HUES64 (cell line): ENCODE measurements around the gene GRK1.

ENCODE experiments used
- H3K27ac ChIP-seq: 2 replicates; pipeline ENCODE4 v1.7.0; 2013; ENCODE audit warnings: low read depth, low read length, inconsistent platforms
- H3K27me3 ChIP-seq: 2 replicates; pipeline ENCODE4 v1.6.1; 2013; ENCODE audit warnings: mild to moderate bottlenecking, low read length; ENCODE audit not compliant: insufficient read depth
- H3K36me3 ChIP-seq: 2 replicates; pipeline ENCODE4 v1.6.1; 2013; ENCODE audit warnings: mild to moderate bottlenecking, low read length; ENCODE audit not compliant: insufficient read depth
- H3K4me1 ChIP-seq: 2 replicates; pipeline ENCODE4 v1.6.1; 2013; ENCODE audit warnings: mild to moderate bottlenecking, low read length, moderate library complexity; ENCODE audit not compliant: insufficient read depth
- H3K4me3 ChIP-seq: 2 replicates; pipeline ENCODE4 v1.5.1; 2013; ENCODE audit warnings: mild to moderate bottlenecking, low read length, moderate library complexity
- H3K9ac ChIP-seq: 2 replicates; pipeline ENCODE4 v1.6.1; 2013; ENCODE audit warnings: mild to moderate bottlenecking, low read depth, low read length
- H3K9me3 ChIP-seq: 2 replicates; pipeline ENCODE4 v1.6.1; 2013; ENCODE audit warnings: low read depth, low read length; ENCODE audit not compliant: insufficient read depth
- WGBS: fragments of 150-250, 120-280 bp; methylation state at CpG from one replicate; pipeline ENCODE4 v1.1.7; 2013; ENCODE audit warnings: missing lambda C conversion rate; 5-methylcytosine and 5-hydroxymethylcytosine counted together

GRK1 gene

GRCh38 chr13:113768018-113768905 is 101.2 kb downstream of the GRK1 start:
- 93% methylated on average over 27 of the region's 28 CpGs for WGBS
- Histone ChIP-seq H3K27ac (no peak overlapping the region), H3K4me3 (no peak overlapping the region)

GRCh38 chr13:113769106-113769505 is 102.1 kb downstream of the GRK1 start:
- H3K9me3 ChIP-seq = no peaks in the 10 kb centered on the region
- no peak overlapping the region for H3K9ac ChIP-seq
- no peaks in the 10 kb centered on the region for H3K4me1 ChIP-seq
- H3K36me3 ChIP-seq = no peaks in the 10 kb centered on the region
- H3K27ac ChIP-seq = no peak overlapping the region
- H3K4me3 ChIP-seq = no peak overlapping the region
- H3K27me3 ChIP-seq = no peaks in the 10 kb centered on the region
- WGBS = 92% methylated on average over 5 of the region's 5 CpGs

More at GRCh38 chr13:113768018-113768905, 101.2 kb downstream of the GRK1 start:
- Histone ChIP-seq H3K27me3 (no peaks in the 10 kb centered on the region), H3K9ac (no peak overlapping the region), H3K4me1 (no peaks in the 10 kb centered on the region), H3K9me3 (no peaks in the 10 kb centered on the region), H3K36me3 (no peaks in the 10 kb centered on the region)

- 90% methylated on average over 13 of the region's 13 CpGs for WGBS
- Histone ChIP-seq H3K9ac (no peak overlapping the region), H3K4me3 (no peak overlapping the region), H3K27me3 (no peaks in the 10 kb centered on the region), H3K4me1 (no peaks in the 10 kb centered on the region), H3K36me3 (no peaks in the 10 kb centered on the region), H3K27ac (no peak overlapping the region), H3K9me3 (no peaks in the 10 kb centered on the region)
These were observed 102.9 kb downstream of the GRK1 start for GRCh38 chr13:113769881-113770280.

GRCh38 chr13:113770441-113770840 is 103.4 kb downstream of the GRK1 start:
- no peak overlapping the region for H3K4me3 ChIP-seq
- no peak overlapping the region for H3K27ac ChIP-seq
- no peak overlapping the region for H3K9ac ChIP-seq
- 87% methylated on average over 8 of the region's 8 CpGs for WGBS
- no peaks in the 10 kb centered on the region for H3K4me1 ChIP-seq
- H3K9me3 ChIP-seq = no peaks in the 10 kb centered on the region
- H3K27me3 ChIP-seq = no peaks in the 10 kb centered on the region
- H3K36me3 ChIP-seq = no peaks in the 10 kb centered on the region

- Histone ChIP-seq H3K9ac (no peak overlapping the region), H3K4me1 (no peaks in the 10 kb centered on the region), H3K36me3 (no peaks in the 10 kb centered on the region), H3K27me3 (no peaks in the 10 kb centered on the region), H3K27ac (no peak overlapping the region), H3K9me3 (no peaks in the 10 kb centered on the region), H3K4me3 (no peak overlapping the region)
- 94% methylated on average over 5 of the region's 5 CpGs for WGBS
These were observed 103.9 kb downstream of the GRK1 start for GRCh38 chr13:113770937-113771336.

- H3K4me1 ChIP-seq = no peaks in the 10 kb centered on the region
- H3K9me3 ChIP-seq = no peaks in the 10 kb centered on the region
- H3K9ac ChIP-seq = no peak overlapping the region
- no peaks in the 10 kb centered on the region for H3K36me3 ChIP-seq
- no peak overlapping the region for H3K27ac ChIP-seq
- WGBS = 72% methylated on average over 3 of the region's 4 CpGs
- no peak overlapping the region for H3K4me3 ChIP-seq
- no peaks in the 10 kb centered on the region for H3K27me3 ChIP-seq
These were observed 104.8 kb downstream of the GRK1 start for GRCh38 chr13:113771709-113772331.

- no peak overlapping the region for H3K27ac ChIP-seq
- no peaks in the 10 kb centered on the region for H3K9me3 ChIP-seq
- H3K4me1 ChIP-seq = no peaks in the 10 kb centered on the region
- H3K4me3 ChIP-seq = no peak overlapping the region
- H3K27me3 ChIP-seq = peaks cover 3% of the 10 kb centered on the region; the same call in 1 of the 2 replicates
- no peak overlapping the region for H3K9ac ChIP-seq
- no peaks in the 10 kb centered on the region for H3K36me3 ChIP-seq
- 80% methylated on average over 9 of the region's 9 CpGs for WGBS
These were observed 107.4 kb downstream of the GRK1 start for GRCh38 chr13:113774177-113775107.

GRCh38 chr13:113775451-113776145 is 108.6 kb downstream of the GRK1 start:
- no peak overlapping the region for H3K27ac ChIP-seq
- WGBS = 94% methylated on average over 28 of the region's 28 CpGs
- no peak overlapping the region for H3K9ac ChIP-seq

GRCh38 chr13:113776231-113777125 is 109.5 kb downstream of the GRK1 start:
- Histone ChIP-seq H3K36me3 (no peaks in the 10 kb centered on the region), H3K9me3 (no peaks in the 10 kb centered on the region), H3K4me1 (no peaks in the 10 kb centered on the region), H3K27me3 (peaks cover 3% of the 10 kb centered on the region; the same call in 1 of the 2 replicates), H3K9ac (no peak overlapping the region), H3K4me3 (no peak overlapping the region), H3K27ac (no peak overlapping the region)
- WGBS = 87% methylated on average over 35 of the region's 35 CpGs

More at GRCh38 chr13:113775451-113776145, 108.6 kb downstream of the GRK1 start:
- Histone ChIP-seq H3K4me3 (no peak overlapping the region), H3K4me1 (no peaks in the 10 kb centered on the region), H3K9me3 (no peaks in the 10 kb centered on the region), H3K36me3 (no peaks in the 10 kb centered on the region), H3K27me3 (peaks cover 3% of the 10 kb centered on the region; the same call in 1 of the 2 replicates)
